GM13977 (cell line): ENCODE data around the gene ACTN4.

Source experiments
- DNase-seq: peaks from one replicate; pipeline ENCODE4 v3.0.0; 2012; ENCODE audit warnings: low spot score
- in situ Hi-C: fragments of 300-500 bp; cut with MboI; formaldehyde crosslinking; loops from one replicate; pipeline ENCODE4 v1.12.0; 2022; ENCODE audit warnings: low sequenced_read_pairs, low pct_unique_long_range_greater_than_20kb, mixed read lengths, inconsistent platforms; ENCODE audit not compliant: unreplicated experiment
- TF ChIP-seq, protein P1 (sequence below): IDR thresholded peaks from 2 replicates; pipeline ENCODE4 v1.5.1; 2012; ENCODE audit warnings: mild to moderate bottlenecking, control low read depth; ENCODE audit not compliant: insufficient read depth; ENCODE audit errors: extremely low read depth, missing control alignments

Gene ACTN4

DNA sequence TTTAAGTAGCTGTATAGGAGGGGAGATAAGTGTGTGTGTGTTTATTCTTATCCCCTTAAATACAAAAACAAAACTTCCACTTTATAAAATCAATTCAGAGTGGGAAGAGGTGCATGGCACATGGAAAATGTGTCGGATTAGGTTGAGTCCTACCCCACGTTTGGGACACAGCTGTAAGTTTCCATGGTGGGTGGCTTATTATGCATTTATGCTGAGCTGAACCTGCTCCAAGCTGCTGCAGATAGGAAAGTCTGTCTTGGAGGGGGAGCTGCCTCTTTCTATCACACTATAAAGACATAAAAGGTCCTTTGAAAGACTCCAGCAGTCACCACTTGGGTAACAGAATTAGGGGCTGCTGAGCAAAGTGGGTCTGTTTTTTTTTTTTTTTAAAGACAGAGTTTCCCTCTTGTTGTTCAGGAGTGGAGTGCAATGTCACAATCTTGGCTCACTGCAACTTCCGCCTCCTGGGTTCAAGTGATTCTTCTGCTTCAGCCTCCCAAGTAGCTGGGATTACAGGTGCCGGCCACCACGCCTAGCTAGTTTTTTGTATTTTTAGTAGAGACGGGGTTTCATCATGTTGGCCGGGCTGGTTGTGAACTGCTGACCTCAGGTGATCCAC lies 15.2 kb downstream of the ACTN4 start:
- TF ChIP-seq, protein P1, sequence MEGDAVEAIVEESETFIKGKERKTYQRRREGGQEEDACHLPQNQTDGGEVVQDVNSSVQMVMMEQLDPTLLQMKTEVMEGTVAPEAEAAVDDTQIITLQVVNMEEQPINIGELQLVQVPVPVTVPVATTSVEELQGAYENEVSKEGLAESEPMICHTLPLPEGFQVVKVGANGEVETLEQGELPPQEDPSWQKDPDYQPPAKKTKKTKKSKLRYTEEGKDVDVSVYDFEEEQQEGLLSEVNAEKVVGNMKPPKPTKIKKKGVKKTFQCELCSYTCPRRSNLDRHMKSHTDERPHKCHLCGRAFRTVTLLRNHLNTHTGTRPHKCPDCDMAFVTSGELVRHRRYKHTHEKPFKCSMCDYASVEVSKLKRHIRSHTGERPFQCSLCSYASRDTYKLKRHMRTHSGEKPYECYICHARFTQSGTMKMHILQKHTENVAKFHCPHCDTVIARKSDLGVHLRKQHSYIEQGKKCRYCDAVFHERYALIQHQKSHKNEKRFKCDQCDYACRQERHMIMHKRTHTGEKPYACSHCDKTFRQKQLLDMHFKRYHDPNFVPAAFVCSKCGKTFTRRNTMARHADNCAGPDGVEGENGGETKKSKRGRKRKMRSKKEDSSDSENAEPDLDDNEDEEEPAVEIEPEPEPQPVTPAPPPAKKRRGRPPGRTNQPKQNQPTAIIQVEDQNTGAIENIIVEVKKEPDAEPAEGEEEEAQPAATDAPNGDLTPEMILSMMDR, result no peak
- in situ Hi-C loops, result no loop called here
- no peak for DNase-seq

DNA sequence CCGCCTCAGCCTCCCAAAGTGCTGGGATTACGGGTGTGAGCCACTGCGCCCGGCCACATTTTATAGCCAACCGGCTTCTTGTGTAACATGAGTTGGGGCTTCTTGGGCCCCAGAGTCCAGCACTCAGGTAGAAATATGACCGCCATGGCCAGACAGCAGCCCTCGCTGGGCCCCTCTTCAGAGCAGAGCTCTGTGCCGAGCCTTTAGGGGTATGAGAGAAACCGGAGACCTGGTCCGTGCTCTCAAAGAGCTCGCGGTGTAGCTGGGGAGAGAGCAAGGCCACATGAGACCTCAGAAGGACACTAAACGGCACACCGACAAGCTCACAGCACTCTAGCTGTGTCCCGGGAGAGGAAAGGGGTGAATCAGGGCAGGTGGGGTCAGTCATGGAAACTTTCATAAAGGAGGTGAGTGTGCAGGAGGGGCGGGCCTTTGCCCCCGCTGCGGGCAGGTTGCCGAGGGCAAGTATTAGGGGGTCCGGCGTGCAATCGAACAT lies 15.8 kb downstream of the ACTN4 start:
- TF ChIP-seq, protein P1, result no peak
- in situ Hi-C loops, result no loop called here
- no peak for DNase-seq

DNA sequence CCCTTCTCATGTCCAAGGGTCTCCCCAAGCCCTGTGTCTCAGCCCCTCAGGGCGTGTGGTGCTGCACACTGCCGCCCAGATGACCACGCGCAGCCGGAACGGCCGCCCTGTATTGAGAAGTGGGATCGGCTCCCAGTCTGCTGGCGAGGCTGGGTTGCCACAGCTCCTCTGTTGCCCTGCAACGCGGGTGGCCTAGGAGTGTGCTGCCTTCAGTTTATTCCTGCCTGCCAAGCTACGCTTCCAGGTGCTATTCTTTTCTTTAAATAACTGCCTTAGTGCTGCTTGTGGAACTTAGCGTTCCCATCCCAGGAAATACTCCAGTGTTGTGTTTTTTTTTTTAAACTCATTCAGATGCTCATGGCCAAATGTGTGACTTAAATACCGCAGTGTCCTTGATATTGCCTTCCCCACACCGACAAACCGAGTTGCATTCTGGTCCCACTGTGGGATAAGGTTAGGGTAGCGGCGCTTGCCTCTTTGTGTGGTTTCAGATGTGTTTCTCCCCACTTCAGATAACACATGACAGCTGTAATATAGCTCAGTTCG lies 16.6 kb downstream of the ACTN4 start:
- TF ChIP-seq, protein P1, result no peak
- no peak for DNase-seq
- in situ Hi-C loops, result no loop called here

DNA sequence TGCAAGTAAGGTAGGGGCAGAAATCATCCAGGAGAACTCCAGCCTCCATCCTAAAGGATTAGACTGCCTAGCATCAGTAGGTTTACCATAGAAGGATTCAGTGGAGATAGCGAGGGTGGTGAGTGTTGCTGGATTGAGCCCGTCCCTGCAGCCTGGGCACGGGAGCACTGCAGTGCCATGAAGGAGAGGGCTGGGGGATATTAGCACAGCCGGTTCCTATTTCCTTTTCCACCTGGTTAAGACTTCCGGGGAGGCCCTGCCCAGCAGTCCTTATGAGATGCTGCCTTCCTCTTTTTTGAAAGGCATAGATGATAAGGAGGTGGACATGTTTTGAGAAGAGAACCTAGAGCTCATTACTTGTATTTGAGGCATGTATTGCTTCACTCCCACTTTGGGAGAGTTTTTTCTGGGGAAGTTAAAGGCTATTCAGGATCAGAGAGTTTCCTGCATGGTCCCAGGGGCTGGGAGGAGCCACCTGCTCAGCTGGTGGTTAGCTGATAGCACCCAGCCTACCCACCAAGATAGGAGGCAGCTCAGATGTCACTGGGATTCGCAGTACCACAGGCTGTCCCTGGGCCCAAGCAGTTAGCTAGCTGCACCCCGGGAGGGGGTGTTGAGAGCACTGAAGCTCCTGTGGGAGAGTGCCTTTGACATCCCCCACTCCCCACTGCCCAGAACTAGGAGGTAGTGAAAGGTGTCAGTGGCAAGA lies 17.2 kb downstream of the ACTN4 start:
- TF ChIP-seq, protein P1, result no peak
- in situ Hi-C loops, result no loop called here
- DNase-seq, result no peak

DNA sequence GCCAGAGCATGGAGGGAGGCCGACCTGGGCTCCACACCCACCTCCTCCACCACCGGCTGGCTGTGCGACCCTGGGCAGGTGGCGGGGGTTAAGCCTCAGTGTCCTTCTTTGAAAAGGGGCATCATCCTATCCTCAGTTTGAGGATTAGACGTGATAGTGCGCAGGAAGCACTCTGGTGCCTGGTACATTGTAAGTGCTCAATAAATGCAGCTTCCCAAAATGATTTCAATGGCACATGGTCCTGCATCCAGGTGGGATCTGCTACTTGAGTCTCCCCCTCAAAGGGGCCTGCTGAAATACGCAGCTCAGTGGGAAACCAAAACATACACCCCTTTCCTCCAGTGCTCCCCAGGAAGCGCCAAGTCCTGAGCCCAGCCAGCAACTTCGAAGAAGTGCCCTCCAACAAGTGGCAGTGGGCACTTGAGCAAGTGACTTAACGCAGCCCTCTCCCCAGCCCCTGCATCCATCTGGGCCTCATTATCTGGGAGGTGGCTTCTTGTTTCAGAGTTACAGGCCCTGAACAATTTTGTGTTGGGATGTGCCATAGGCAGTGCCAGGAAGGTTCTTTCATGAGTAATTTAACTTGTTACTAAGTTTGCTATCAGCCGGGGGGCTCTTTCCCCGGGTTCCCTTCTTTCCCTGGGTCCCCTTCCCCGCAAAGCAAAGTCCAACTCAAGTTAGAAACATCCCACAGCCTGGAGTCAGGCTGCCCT lies 17.9 kb downstream of the ACTN4 start:
- no peak for DNase-seq
- in situ Hi-C loops, result no loop called here
- TF ChIP-seq, protein P1, result no peak

DNA sequence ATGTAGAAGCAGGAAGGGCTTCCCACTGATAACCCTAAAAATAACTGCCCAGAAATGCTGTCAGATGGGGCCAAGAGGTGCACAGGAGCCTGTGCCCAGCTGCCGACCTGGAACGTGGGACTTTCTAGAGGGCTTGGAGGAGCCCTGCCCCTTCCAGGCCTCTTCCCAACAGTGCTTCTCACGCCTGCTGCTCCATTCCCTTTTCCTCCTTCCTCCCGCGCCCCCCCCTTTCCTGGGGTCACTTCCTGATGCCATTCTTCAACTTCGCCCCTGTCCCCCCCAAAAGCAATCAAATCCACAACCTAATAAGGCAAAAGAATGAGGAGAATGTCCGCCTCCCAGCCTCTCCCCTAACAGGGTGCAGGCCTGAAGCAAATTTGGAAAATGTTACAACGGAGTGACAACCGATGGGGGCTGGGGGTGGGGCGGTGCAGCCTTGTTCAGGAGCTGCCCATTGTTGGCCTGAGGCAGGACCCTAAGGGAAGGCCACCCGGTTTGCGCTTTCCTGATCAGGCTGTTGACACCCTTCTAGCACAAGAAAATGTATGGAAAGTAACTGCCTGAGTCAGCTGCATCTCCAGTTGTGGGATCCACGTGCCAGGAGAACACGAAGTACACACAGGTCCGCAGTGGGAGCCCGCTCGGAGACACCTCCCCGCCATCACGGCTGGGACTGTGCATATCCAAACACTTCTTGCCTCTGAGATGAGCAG lies 18.7 kb downstream of the ACTN4 start:
- in situ Hi-C loops, result no loop called here
- no peak for DNase-seq
- TF ChIP-seq, protein P1, result no peak
